Myocyte (in vitro differentiated cells): Measurements from ENCODE around the gene PPP2R1A. TPM values are rescaled to one million over a fixed set of nuclear protein-coding genes. Genes with fewer than 3 reads are reported as not detected.
"Not testable (repeated sequence)": the region's sequence is repeated elsewhere in the genome, so short reads cannot be mapped to it uniquely, and the experiment has no call there.

Experiments used
- DNase-seq: peaks from one replicate; pipeline ENCODE4 v3.0.0-alpha.2; 2012; ENCODE audit warnings: low read depth
- microRNA-seq: library from miRNA; unstranded; fragments of <30 nt; microRNA quantifications from one replicate; pipeline ENCODE4, GENCODE V29; 2016
- total RNA-seq: library from RNA; depleted of rRNA; stranded (reverse); fragments of >200 nt; gene quantifications from 2 replicates; pipeline ENCODE4 v1.2.3, GENCODE V29; 2014

PPP2R1A gene
- total RNA-seq, 1 donor from 2014 or later = 428 TPM

DNA sequence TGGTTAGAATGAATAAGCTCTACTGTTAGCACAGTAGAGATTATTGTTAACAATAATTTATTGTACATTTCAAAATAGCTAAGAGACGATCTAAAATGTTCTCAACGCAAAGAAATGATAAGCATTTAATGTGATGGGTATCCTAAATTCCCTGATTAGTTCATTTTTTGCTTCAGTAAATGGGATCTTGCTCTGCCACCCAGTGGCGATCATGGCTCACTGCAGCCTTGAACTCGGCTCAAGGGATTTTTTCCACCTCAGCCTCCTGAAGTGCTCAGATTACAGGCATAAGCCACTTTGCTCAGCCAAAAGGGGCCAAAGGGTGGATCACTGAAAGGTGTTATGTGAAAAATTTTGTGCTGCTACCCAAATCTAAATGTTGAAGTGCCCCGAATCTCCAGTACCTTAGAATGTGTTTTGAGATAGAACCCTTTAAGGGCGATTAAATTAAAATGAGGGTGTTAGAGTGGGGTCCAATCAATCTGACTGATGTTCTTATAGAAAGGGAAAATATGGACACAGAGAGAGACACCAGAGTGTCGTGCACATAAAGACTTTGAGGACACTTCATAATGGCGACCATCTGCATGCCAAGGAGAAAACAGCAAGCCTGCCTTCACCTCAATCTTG lies 48.0 kb downstream of the PPP2R1A start:
- peak; percentile 71 for DNase-seq

DNA sequence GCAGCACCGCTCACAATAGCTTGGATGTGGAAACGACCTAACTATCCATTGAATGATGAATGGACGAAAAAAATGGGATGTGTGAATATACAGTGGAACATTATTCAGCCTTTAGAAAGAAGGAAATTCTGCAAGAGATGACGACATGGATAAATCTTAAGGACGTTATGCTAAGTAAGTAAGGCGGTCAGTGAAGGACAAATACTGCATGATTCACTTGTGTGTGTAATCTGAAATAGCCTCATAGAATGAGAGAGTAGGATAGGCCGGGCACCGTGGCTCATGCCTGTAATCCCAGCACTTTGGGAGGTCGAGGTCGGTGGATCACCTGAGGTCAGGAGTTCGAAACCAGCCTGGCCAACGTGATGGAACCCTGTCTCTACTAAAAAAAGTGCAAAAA lies 54.2 kb downstream of the PPP2R1A start:
- DNase-seq = no peak

DNA sequence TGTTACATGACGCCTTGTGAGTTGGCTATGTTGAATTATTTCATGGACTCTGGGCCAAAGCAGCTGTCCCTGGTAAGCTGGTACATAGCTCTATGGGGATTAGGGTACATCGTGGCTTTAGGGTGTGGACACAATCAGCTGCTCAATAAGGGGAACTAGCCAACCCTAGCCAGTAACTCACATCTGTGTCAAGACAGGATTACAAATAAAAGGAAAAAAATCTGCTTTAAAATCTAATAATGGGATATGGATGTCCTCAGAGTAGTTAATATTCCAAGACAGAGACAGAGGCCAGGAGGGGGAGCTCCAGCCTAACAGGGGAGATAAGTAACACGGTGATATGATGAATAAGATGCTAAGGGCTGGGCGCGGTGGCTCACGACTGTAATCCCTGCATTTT lies 58.4 kb downstream of the PPP2R1A start:
- DNase-seq = peak; percentile 88

DNA sequence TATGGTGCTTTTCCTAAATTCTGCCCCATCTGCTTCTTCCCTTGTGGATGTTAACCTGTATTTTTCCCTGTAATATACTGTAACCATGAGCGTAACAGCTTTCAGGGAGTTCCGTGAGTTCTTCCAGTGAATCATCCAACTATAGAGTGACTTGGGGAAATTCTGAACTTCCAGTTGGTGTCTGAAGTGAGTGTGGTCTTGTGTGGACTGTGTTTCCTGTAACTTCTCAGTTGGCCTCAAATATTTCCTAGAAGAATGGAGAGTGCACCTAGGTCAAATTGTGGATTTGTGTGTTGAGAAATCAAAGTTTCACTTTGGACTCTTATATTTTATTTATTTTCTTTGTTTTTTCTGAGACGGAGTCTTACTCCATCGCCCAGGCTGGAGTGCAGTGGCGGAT lies 68.6 kb downstream of the PPP2R1A start:
- no peak for DNase-seq

DNA sequence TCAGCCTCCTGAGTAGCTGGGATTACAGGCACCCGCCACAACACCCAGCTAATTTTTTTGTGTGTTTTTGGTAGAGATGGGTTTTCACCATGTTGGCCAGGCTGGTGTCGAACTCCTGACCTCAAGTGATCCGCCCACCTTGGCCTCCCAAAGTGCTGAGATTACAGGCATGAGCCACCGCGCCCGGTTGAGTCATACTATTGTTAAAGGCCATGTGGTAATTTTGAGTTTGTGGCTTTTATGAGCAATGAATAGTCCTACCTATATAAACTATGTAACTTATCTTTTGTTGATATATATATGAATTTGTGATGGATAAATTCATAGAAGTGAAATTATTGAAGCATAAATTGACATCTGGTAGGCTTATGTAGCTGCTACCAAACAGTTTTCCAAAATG lies 75.7 kb downstream of the PPP2R1A start:
- not testable (repeated sequence) for DNase-seq

DNA sequence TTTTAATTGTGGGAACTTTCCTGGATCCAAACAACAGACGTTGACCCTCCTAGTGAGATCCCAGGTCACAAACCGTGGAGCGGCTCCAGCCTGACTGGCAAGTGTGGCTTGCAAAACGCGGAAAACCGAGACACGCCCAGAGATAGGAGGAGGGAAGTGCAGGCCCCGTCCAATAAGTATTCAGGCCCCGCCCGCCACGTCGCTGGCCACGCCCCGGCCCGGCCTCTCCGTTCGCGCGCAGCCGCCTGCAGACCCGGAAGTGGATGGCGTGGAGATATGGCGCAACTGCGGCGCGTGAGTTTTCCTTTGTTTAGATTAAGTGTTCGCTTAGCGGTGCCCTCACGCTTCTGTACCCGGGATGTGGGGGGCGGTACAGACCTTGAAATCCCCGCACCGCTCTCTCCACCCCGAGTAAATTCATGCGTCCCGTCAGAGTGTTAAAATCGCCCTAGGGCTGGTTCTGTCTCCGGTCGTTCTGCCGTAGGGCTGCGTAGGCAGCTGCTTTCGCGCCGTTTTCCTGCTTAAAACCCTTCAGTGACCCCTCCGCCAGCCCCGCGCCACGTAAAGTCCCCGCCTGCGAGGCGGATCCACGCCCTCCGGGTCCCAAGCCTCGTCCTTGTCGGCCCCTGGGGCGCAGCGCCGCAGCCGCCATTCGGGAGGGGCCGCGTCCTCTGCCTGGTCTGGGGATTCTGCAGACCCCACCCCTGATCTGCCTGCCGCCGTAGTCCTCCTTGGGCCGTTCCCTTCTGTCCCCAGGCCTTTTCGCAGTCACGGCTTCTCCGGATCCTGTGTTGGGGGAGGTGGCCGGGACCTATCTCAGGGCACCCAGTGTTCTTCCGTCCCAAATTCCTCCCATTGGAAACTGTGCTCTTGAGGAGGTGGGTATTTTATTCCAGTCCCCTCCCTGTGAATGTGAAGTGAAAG lies 79.7 kb downstream of the PPP2R1A start, which contains the start of gene ZNF766:
Gene ZNF766, plus strand, starts transcription at position 250 of the 924 bp plus-strand sequence. Its CDS starts 27 bp downstream, at position 277.
- DNase-seq = peak; percentile 94

DNA sequence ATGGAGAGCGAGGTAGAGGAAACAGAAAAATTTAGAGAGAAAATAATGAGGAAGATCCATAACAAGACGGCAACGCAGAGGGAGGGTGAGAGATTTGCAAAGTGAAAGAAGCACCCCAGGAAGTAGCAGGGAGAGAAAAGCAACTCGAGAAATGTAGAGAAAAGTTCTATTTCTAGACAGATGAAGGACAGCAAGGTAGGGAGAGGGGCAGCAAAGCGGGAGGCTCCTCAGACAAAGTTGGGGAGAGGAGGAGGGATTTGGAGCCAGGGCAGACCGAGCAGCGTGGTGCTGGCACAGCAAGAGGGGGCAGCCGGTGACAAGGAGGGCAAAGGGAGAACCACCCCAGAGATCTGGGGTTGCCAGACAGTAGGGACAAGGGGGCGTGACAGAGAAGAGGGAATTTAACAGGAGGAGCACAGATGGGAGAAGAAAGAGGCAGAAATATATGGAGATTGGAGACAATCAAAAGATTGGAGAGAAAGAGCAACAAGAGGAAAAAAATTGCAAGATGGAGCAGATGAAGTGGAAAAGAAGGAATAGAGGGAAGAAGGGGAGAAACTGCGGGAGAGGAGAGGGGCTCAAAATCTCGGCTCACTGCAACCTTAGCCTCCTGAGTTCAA lies 80.5 kb downstream of the PPP2R1A start:
- DNase-seq = peak; percentile 34

DNA sequence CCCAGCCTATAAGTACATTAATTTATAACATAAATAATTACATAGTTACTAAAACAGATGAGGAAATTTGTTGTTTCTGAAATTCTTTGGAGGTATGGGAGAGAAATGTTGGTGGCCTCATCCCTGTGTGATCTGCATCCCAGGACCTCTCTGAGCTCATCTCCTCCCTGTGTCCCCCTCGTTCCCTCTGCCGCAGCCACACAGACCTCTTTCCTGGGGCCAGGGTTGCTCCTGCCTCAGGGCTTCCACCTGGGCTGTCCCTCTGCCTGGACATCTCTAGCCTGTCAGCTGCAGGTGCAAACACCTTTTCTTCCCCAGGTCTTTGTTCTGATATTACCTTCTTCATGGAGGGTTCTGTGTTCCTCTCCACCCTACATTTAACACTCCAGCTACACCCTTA lies 83.4 kb downstream of the PPP2R1A start:
- no peak for DNase-seq

DNA sequence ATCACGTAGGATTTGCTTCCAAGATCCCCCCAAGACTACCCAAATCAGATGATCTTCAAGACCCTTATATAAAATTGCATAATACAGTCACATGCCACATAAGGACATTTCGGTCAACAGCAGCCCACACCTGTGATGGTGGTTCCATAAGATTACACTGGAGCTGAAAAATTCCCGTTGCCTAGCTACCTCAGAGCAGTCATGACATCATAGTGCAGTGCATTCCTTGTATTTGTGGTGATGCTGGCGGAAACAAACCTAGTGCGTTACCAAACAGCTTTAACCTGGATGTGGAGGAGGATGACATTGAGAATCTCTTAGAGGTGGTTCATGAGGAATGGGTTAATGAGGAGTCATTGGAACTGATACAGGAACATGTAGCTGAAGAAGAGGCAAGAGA lies 84.3 kb downstream of the PPP2R1A start:
- no peak for DNase-seq

DNA sequence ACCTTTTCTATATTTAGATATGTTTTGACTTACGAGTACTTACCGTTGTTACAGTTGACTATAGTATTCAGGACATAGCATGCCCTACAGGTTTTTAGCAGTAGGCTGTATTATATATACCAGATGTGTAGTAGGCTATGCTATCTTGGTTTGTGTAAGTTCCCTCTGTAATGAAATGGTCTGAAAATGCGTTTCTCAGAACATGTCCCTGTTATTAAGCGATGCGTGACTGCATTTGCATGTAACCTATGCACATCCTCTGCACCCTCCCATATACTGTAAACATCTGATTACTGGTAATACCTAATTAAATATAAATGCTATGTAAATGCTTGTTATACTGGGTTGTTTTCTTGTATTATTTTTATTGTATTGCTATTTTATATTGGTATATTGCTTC lies 86.1 kb downstream of the PPP2R1A start:
- DNase-seq = no peak

DNA sequence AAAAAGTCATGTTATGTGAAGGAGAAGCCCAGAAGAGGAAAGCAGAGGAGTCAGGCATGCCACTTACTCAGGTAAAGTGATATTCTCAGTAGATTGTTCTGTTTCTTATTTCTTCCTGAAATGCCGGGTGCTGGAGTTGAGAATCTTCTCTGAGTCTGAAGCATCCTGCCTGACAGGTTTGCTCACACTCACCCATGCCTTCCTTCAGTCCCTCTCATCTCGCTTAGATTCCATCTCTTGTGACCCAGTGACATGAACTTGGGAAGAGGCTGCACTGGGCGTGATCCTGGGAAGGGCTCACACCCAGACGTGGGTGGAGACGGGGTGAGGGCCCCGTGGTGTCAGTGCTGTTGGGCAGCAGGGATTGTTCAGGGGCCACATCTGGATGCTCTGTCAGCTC lies 87.6 kb downstream of the PPP2R1A start:
- DNase-seq = no peak

Small RNA genes within 50 kb of the gene (microRNA-seq; reads per million reads assigned to microRNA genes)
- gene MIR6801 = not detected

Other genes starting within 250 kb of the PPP2R1A start
- 6.8 and 7.1 TPM in 2 replicates for gene ZNF350, start 203.2 kb upstream of the PPP2R1A start, total RNA-seq
- 10.4 and 21.1 TPM in 2 replicates for gene ZNF615, start 181.8 kb upstream of the PPP2R1A start, total RNA-seq
- gene ZNF614, start 161.7 kb upstream of the PPP2R1A start, total RNA-seq = 14.0 and 14.5 TPM in 2 replicates
- 9.4 and 9.9 TPM in 2 replicates for gene ZNF432, start 141.2 kb upstream of the PPP2R1A start, total RNA-seq
- 13.3 and 13.9 TPM in 2 replicates for gene ZNF841, start 94.3 kb upstream of the PPP2R1A start, total RNA-seq
- gene ZNF616, start 50.1 kb upstream of the PPP2R1A start, total RNA-seq = 10.6 and 11.3 TPM in 2 replicates
- 4.5 and 4.8 TPM in 2 replicates for gene ZNF836, start 18.4 kb upstream of the PPP2R1A start, total RNA-seq
- 12.1 and 12.7 TPM in 2 replicates for gene ZNF766, start 79.5 kb downstream of the PPP2R1A start, total RNA-seq
- 6.6 and 8.3 TPM in 2 replicates for gene ZNF480, start 107.1 kb downstream of the PPP2R1A start, total RNA-seq
- gene ZNF610, start 146.2 kb downstream of the PPP2R1A start, total RNA-seq = 3.3 and 4.4 TPM in 2 replicates
- 18.1 and 50.1 TPM in 2 replicates for gene ZNF880, start 179.9 kb downstream of the PPP2R1A start, total RNA-seq
- gene ZNF528, start 207.8 kb downstream of the PPP2R1A start, total RNA-seq = 8.7 and 26.8 TPM in 2 replicates
- gene ZNF534, start 239.1 kb downstream of the PPP2R1A start, total RNA-seq = 0.05 and 0.08 TPM in 2 replicates